Measurements from ENCODE around the gene MAP3K5.

Gene MAP3K5

GRCh38 chr6:136749359-136749997 is 42.8 kb downstream of the MAP3K5 start:
- no peak for DNase-seq (ENCODE audit: low spot score)

DNA sequence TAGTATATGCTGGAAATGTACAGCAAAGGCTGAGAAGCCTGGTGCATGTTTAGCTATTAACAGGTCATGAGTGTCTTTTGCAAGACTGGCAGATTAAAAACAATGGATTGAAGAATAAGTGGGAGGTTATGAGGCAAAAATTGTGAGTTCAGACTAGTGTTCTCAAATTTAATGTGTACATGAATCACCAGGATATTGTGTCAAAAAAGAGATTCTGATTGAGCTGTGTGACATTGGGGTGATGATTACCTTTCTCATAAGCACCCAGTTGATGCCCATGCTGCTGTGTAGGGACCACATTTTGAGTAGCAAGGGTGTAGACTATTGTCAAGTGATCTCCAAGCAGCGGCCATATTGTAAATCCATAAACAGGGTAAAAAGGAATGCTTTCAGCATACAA is 44.8 kb downstream of the MAP3K5 start:
- DNase-seq (ENCODE audit: low spot score): no peak

DNA sequence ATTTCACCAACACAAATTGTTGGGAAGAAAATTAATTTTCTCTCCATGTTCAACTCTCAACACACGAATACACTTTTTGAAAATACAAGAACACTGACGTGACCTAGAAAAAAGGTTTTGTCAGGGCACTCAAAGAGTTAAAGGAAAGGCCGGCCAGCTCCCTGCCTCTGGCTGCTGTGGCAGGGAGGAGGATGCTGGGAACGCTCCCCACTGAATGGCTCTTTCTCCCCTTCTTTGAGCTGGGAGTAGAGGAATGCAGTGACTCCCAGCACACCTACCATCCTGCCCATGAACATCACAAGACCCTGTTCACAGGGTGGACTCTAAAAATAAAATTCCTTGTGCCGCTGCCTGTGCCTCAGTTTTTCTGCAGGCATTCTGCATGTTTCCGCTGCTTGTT is 47.0 kb downstream of the MAP3K5 start:
- no peak for DNase-seq (ENCODE audit: low spot score)

DNA sequence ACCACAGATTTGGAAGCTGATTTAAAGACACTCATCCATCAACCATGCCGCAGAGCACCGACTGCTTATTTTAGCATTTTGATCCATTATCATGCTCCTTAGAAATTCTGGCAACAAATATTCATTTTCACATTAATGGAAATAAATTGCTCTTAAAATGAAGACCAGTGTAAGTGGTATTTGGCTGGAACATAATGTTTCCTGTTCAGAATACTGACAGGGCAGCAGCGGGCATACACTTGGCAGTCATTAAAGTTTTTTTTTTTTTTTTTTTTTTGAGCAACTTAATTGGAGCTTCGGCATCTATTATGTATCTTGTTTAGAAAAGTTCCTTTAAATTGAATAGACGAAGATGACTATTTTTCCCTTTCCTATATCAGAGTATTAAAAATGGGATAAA is 47.4 kb downstream of the MAP3K5 start:
- no peak for DNase-seq (ENCODE audit: low spot score)

GRCh38 chr6:136742125-136742524 is 50.2 kb downstream of the MAP3K5 start:
- DNase-seq (ENCODE audit: low spot score): no peak

- DNase-seq (ENCODE audit: low spot score): no peak
These were observed 52.0 kb downstream of the MAP3K5 start for GRCh38 chr6:136740050-136740974.

DNA sequence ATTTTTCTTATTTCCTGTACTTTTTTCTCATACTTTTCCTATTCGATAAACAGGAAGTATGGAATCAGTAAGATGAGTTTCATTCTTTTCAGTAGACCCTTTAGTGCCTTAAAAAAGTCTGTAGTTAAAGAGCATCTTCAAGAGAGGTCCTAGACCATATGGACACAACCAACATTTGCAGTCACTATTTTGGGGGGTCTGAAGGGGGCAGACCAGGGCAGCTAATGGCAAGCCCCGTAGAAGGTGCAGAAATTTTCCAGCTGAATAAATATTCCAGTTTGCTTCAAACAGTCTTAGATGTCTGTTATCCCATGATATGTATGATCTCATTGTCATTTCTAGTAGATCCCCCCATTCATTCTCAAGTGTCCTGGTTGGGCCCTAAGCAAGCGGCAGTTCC is 52.8 kb downstream of the MAP3K5 start:
- no peak for DNase-seq (ENCODE audit: low spot score)

DNA sequence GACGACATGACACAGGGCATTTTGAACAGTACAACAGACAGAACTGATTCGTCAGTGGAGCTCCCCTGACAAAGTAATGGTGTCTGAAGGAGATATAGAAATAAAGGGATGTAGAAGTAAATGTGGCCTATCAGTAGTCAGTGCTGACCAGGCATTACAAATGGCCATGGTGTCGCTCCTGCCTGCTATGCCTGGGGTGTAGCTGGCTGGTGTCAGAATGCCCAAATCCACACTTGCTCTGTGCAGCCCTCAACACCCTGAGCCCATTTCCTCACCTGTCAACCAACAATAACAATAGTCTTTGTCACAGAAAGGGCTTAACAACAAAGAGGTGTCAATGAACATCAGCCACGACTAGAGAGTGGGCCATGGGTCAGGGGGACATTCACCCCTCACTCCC is 53.2 kb downstream of the MAP3K5 start:
- DNase-seq (ENCODE audit: low spot score): no peak

DNA sequence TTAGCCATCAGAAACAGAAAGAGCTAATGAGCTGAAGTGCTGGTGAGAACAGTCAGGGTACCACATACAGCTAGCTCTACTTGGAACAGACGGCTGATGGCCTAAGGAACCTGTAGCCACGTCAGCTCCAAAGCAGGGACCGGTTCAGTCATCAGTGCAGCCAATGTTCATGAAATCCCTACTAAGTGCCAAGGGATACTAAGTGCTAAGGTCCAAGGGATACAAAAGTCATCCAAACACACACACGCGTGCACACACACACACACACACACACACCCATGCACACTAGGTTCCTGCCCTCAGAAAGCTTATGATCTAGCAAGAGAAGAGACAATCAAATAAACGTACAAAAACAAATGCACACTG is 53.6 kb downstream of the MAP3K5 start:
- no peak for DNase-seq (ENCODE audit: low spot score)

DNA sequence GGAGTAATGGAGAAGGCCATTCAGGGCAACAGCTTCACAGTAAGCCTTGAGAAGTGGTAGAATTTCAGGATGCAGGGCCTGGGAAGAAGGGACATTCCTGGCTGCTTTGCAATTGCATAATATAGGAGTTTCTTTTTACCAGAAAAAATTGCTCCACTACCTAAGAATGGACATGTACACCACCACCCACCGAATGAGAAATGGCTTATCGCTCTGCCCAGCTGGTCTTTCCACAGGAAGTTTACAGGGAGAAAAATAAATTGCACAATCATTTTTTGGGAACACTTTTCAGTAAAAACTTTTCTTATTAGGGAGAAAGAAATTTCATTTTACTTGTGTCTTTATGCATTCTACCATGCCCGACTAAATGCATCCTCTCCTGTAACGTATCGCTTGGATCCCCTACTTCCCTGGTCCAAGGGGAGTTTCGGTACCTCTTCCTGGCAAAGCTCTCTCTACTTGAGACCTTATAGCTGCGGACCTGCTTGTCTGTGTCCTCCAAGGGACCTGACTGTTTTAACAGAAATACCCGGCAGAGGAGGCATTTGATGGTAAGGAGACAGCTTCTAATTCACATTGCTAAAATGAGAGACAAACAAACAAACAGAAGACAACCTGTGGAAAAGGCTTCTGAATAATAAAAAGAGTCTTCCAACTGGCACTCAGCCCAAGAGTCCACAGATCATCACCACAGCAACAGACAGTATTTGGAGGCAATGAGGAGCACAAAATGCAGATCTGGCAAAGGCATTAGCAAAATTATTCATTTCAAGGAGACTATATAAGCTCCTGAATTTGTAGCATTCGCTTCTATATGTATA is 54.2 kb downstream of the MAP3K5 start:
- no peak for DNase-seq (ENCODE audit: low spot score)

- no peak for DNase-seq (ENCODE audit: low spot score)
These were observed 54.9 kb downstream of the MAP3K5 start for GRCh38 chr6:136737374-136737844.

- DNase-seq (ENCODE audit: low spot score): no peak
These were observed 55.9 kb downstream of the MAP3K5 start for GRCh38 chr6:136736281-136736960.

- no peak for DNase-seq (ENCODE audit: low spot score)
These were observed 57.3 kb downstream of the MAP3K5 start for GRCh38 chr6:136734977-136735376.

DNA sequence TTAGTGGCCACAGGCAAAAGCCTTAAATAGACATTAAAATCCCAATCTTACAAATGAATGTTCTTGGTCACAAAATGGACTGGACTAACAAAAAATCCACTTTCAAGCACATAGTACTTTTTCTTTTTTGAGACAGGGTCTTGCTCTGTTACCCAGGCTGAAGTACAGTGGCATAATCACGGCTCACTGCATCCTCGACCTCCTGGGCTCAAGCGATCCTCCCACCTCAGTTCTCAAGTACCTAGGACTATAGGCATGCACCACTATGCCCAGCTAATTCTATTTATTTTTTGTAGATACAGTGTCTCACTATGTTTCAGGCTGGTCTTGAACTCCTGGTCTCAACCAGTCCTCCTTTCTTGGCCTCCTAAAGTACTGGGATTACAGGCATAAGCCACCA is 59.4 kb downstream of the MAP3K5 start:
- DNase-seq (ENCODE audit: low spot score): no peak

GRCh38 chr6:136729832-136730231 is 62.4 kb downstream of the MAP3K5 start:
- no peak for DNase-seq (ENCODE audit: low spot score)

GRCh38 chr6:136728976-136729515 is 63.2 kb downstream of the MAP3K5 start:
- no peak for DNase-seq (ENCODE audit: low spot score)

DNA sequence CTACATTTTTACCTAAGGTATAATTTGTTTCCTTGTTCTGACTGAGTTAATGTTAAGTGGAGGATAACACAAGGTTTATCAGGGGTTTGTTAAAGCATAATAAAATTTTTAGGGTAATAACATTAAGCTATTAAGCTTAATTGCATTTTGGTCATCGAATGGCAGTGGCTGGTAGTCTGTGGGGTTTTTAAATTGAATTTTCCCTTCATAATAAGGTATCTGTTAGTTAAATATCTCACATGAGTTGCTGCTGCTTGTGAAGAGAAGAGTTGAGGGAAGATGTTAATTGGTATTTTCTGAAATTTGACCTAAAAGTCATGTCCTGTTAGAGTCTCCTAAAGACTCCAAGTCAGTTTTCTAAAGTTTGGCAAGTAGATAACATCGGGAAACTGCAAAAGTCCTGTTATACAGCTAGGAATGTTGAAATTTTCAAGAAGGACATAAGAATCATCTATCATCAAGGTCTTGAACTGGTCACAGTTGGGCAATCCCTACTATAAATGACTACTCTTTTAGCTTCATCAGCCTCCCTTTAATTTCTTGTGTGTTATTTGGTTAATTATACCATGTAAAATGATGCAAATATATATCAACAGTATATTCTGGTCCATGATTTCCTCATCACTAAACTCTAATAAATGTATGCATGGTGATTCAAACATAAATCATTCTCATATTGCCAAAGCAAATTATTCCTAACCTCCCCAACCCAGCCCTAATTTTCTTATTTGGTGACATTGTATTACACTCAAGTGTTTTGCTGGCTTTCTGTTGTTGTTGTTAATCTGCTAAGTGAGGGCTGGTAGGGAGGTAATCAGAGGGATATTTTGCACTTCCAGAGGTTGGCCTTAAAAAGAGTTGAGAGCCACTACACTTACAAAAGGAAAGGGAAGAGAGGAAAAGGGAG is 64.0 kb downstream of the MAP3K5 start:
- DNase-seq (ENCODE audit: low spot score): no peak

DNA sequence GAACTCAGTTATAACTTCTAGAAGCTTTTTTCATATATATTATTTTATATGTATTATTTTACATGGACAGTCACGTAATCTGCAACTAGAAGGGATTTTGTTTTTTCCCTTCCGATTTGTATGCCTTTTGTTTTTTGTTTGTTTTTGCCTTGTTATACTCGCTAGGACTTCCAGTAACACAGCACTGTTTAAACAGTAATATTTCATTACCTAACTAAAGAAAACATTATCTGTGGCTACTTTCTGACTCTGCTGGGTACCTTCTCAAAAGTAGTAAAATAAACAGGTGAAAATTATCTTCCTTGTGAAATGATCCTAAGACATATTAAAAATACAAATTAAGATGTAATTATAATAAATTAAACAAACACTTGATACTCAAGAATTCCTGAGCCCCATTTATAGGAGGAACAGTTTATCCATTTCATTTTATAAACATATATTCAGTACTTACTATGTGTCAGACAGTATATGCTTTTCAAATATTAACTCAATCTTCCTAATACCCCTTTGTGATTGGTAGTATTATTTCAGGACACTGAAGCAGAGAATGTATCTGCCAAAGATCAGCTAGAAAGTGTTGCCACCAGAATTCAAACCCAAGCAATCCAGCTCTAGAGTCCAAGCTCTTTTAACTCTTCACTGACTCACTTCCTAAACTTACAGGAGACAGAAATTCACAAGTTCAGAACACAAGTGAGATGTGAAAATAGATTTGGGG is 65.3 kb downstream of the MAP3K5 start:
- no peak for DNase-seq (ENCODE audit: low spot score)

DNA sequence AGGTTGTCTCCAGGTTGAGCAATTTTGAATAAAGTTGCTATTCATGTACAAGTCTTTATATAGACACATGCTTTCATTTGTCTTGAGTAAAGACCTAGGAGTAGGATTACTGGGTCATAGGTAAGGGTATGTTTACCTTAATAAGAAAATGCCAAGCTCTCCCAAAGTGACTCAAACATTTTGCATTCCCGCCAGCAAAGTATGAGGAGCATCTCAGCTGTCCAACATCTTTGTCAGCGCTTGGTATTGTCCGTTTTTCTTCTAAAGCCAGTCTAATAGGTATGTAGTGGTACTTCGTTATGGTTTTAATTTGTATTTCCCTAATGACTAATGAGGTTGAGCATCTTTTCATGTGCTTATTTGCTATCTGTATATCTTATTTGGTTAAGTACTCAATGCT is 67.2 kb downstream of the MAP3K5 start:
- DNase-seq (ENCODE audit: low spot score): no peak

- peak; percentile 71 for DNase-seq (ENCODE audit: low spot score)
These were observed 68.5 kb downstream of the MAP3K5 start for GRCh38 chr6:136723780-136724179.
